ENCODE data around the gene KLRK1.
"Not testable (repeated sequence)": the region's sequence is repeated elsewhere in the genome, so short reads cannot be mapped to it uniquely, and the experiment has no call there.

KLRK1 gene

GRCh38 chr12:10341892-10342509 lies 47.8 kb downstream of the KLRK1 start:
- no peak for TF ChIP-seq CTCF (IDR thresholded peaks at IDR 0.05; ENCODE audit: insufficient read depth, low read depth, low read length, missing control alignments)
- H3K4me3 ChIP-seq (ENCODE audit: low read length), result no peak overlapping the region
- no peak for DNase-seq (ENCODE audit: low read depth)

- not testable (repeated sequence) for DNase-seq (ENCODE audit: low read depth); H3K4me3 ChIP-seq (ENCODE audit: low read length)
Measured at GRCh38 chr12:10340946-10341345, 48.9 kb downstream of the KLRK1 start.

GRCh38 chr12:10339053-10339840 lies 50.6 kb downstream of the KLRK1 start:
- DNase-seq (ENCODE audit: low read depth), result peak; percentile 43
- no peak for TF ChIP-seq CTCF (IDR thresholded peaks at IDR 0.05; ENCODE audit: insufficient read depth, low read depth, low read length, missing control alignments)
- no peak overlapping the region for H3K4me3 ChIP-seq (ENCODE audit: low read length)

- DNase-seq (ENCODE audit: low read depth); H3K4me3 ChIP-seq (ENCODE audit: low read length): not testable (repeated sequence)
Measured at GRCh38 chr12:10338470-10338869, 51.4 kb downstream of the KLRK1 start.

GRCh38 chr12:10336196-10336595 lies 53.6 kb downstream of the KLRK1 start:
- H3K4me3 ChIP-seq (ENCODE audit: low read length); DNase-seq (ENCODE audit: low read depth): not testable (repeated sequence)

GRCh38 chr12:10331642-10332239 lies 58.1 kb downstream of the KLRK1 start:
- peak; percentile 90 for TF ChIP-seq CTCF (IDR thresholded peaks at IDR 0.05; ENCODE audit: insufficient read depth, low read depth, low read length, missing control alignments)
- no peak overlapping the region for H3K4me3 ChIP-seq (ENCODE audit: low read length)
- DNase-seq (ENCODE audit: low read depth), result peak; percentile 68

- not testable (repeated sequence) for H3K4me3 ChIP-seq (ENCODE audit: low read length); DNase-seq (ENCODE audit: low read depth)
Measured at GRCh38 chr12:10328691-10329090, 61.1 kb downstream of the KLRK1 start.

All from epithelial cell of esophagus (primary cell).